ENCODE results near the gene LATS2.

Gene LATS2

GRCh38 chr13:21061029-21061763, at the start of gene LATS2:
Gene LATS2, minus strand, starts transcription at chr13:21061586. Its CDS starts 15,560 bp downstream, at chr13:21046026.
- DNase-seq, result peak; percentile 63

- no peak for DNase-seq
Observed at GRCh38 chr13:21109168-21109567, 47.8 kb upstream of the LATS2 start.

DNA sequence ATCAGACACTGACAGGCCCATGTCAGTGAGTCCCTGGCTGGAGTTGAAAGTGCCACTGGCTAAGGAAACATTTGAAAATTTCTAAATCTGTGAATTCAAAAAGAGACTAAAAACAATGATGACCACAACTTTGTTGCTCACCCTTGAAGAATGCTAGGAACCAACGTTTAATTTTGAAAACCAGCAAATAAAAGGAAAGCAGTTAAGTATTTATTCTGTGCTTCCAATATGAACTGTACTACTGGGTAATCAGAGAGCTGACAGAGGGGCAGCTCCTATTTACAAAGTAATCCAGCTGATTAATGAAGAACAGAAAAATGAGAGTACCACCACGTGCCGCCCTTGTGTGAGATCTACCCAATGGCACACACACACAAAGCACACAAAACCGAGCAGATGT, 44.7 kb upstream of the LATS2 start:
- DNase-seq, result no peak

GRCh38 chr13:21104199-21105019, 43.0 kb upstream of the LATS2 start:
- DNase-seq, result no peak

- DNase-seq, result no peak
Observed at GRCh38 chr13:21101865-21102576, 40.6 kb upstream of the LATS2 start.

DNA sequence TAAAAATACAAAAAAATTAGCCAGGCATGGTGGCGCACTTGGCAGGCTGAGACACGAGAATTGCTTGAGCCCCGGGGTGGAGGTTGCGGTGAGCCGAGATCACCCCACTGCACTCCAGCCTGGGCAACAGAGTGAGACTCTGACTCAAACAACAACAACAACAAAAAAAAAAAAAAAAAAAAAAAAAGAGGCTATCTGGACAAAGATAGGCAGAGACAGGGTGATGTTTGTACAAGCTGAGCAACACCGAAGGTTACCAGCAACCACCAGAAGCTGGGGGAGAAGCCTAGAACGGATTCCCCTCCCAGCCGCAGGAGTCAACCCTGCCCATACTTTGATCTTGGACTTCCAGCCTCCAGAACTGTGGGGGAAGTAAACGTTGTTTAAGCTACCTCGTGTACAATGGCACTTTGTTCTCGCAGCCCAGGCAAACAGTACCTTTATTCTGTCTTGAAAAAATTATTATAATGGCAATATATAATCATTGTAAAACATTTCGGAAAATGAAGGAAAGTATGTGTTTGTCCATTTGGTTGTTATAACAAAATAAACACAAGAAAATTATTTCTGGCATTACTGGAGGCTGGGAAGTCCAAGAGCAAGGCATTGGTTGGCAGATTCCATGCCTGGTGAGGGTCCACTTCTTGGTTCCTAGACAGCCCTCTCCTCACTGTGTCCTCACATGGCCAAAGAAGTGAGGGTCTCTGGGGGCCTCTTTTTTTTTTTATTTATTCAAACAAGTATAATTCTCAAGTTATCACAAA, 39.8 kb upstream of the LATS2 start:
- no peak for DNase-seq

DNA sequence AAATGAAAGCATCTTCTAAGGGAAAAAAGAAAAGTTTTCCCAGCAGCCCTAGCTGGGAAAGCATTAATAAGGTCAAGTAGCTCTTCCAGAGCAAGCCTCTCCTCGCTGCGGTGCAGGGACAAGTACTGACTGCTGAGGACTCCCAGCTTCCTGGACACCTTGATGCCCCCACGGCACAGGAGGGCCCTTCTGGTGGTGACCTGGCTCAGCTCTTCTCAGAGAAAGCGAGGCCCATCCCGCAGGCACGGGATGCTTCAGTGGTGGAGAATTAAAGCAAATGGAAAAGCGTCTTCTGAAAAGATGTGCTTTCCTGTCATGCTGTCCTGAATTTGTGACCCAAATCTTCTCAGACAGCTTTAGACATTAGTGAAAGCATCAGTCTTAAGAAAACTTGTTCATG, 38.8 kb upstream of the LATS2 start:
- DNase-seq, result no peak

- DNase-seq, result no peak
Observed at GRCh38 chr13:21095311-21095710, 33.9 kb upstream of the LATS2 start.

DNA sequence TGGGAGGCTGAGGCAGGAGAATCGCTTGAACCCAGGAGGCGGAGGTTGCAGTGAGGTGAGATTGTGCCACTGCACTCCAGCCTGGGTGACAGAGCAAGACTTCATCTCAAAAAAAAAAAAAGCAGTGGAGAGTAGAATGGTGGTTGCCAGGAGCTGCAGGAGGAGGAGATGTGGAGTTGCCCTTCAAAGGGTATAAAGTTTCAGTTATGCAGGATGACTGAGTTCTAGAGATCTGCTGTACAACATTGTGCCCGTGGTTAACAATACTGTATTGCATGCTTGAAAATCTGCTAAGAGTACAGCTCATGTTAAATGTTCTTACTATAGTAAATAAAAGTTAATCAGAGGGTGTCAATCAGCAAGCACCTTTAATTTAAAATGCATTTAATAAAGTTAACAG, 28.4 kb upstream of the LATS2 start:
- no peak for DNase-seq

GRCh38 chr13:21088534-21088933, 27.1 kb upstream of the LATS2 start:
- no peak for DNase-seq

DNA sequence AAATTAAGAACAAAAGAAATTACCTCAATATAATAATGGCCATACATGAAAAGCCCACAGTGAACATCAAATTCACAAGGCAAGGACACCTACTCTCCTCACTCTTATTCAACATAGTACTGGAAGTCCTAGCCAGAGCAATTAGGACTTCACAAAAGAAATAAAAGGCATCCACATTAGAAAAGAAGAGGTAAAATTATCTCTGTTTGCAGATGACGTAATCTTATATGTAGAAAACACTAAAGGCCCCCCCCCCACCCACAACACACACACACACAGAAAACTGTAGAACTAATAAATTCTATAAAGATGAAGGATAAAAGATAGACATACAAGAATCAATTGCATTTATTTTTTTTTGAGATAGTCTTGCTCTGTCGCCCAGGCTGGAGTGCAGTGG, 25.5 kb upstream of the LATS2 start:
- no peak for DNase-seq

DNA sequence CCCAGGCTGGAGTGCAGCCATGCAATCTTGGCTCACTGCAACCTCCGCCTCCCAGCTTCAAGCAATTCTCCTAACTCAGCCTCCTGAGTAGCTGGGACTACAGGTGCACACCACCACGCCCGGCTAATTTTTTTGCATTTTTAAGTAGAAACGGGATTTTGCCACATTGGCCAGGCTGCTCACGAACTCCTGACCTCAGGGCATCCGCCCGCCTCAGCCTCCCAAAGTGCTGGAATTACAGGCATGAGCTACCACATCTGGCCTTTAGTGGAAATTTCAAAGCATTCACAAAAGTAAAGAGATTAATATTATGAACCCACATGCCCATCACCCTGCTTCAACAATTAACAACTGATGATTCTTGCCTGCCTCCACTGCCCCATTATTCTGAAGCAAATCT, 20.5 kb upstream of the LATS2 start:
- DNase-seq, result no peak

DNA sequence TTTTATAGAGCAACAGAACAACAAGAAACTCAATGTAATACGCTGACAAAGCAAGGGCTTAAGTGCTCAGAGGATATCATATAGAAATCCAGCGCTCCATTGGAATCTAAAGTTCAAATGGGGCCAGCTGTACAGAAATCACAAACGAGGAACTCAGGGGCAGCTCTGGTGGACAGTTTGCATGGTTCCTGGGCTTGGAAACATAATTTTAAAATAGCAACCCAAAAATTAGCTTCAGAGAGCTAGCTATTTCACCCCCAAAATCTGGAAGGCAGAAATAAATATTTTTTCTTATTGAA, 19.2 kb upstream of the LATS2 start:
- DNase-seq, result no peak

- DNase-seq, result no peak
Observed at GRCh38 chr13:21079761-21080592, 18.6 kb upstream of the LATS2 start.

- no peak for DNase-seq
Observed at GRCh38 chr13:21079221-21079620, 17.8 kb upstream of the LATS2 start.

- DNase-seq, result no peak
Observed at GRCh38 chr13:21078501-21078900, 17.1 kb upstream of the LATS2 start.

GRCh38 chr13:21077788-21078353, 16.5 kb upstream of the LATS2 start:
- no peak for DNase-seq

DNA sequence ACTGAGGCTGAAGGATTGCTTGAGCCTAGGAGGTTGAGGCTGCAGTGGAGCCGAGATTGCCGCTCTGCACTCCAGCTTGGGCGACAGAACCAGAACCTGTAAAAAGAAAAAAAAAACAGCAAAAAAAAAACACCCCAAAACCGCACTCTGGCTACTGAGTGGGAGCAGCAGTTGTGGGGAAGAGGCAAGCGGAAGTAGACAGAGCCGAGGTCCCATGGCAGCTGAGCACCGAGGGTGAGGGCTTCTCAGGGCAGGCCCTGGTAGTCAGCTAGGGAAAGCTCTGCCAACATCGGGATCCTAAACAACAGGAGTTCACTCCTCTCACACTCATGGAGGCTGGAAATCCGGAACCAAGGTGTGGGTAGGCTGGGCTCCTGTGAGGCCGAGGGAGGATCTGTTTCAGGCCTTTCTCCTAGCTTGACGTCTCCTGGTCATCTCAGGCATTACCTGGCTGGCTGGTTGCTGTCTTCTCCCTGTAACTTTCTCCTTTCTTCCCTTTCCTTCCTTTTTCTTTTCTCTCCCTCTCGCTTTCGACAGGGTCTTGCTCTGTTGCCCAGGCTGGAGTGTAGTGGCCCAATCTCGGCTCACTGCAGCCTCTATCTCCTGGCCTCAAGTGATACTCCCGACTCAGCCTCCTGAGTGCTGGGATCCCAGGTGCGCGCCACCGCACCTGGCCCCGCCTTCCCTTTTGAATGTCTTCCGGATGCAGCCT, 15.8 kb upstream of the LATS2 start:
- DNase-seq, result no peak

GRCh38 chr13:21076253-21076652, 14.9 kb upstream of the LATS2 start:
- no peak for DNase-seq

DNA sequence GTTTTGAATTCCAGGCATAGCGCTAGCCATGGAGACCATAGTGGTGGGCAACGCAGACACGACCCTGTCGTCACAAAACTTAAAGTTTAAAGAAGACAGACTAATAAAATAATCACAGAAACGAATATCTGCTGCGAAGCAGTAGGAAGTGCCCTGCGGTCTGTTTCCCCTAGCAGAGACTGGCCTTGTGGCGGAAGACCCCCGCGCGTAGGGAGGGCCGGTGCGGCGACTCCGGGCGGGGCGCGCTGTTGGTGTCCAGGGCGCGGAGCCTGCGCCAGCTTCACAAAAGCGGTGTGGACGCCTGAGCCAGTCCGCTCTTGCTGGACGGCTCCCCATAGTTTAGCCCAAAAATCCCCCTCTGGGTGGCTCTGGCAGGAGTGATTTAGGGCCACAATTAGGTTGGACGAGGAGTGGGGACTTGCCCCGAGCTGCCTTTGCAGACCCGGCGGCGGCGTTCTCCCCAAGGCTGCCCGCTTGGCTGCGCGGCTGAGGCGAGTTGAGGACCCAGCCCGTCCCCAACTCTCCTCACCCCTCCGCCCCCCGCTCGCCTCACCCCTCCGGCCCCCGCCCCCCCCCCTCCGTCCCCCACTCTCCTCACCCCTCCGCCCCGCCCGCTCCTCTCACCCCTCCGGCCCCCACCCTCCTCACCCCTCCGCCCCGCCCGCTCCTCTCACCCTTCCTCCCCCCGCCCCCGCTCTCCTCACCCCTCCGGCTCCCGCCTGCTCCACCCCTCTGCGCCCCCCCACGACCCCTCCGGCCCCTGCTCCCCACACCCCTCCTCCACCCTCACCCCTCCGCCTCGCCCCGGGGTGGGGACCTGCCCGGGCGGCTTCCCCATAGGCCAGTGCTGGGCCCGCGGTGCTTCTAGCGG, 14.2 kb upstream of the LATS2 start:
- peak; percentile 38 for DNase-seq
